NCI-H2029 treated with DMSO at 0.1 percent for 48 hours (cell line): ENCODE results near the gene GNB4.
A peak's percentile ranks its signal among the peaks of the same experiment; 100 is the strongest.

Source experiments
- DNase-seq: peaks from one replicate; lab custom pipeline; 2025; lab: John Stamatoyannopoulos, UW

GNB4 gene

GRCh38 chr3:179355996-179356395 is 95.3 kb downstream of the GNB4 start:
- DNase-seq, result no peak

GRCh38 chr3:179348325-179349013 is 102.8 kb downstream of the GNB4 start:
- DNase-seq, result no peak

- peak; percentile 86 for DNase-seq
Observed at GRCh38 chr3:179347345-179348194, 103.7 kb downstream of the GNB4 start, which contains the start of gene MFN1. MFN1 (plus strand) TSS chr3:179347709; CDS start chr3:179348852, 1,143 bp downstream.
